GM12891 (cell line): ENCODE results near the gene MOCOS.

Experiments
- POLR2A ChIP-seq: IDR thresholded peaks from 2 replicates; pipeline ENCODE4 v1.6.1; 2011; ENCODE audit warnings: low read depth, low read length, control low read depth
- TAF1 ChIP-seq: IDR thresholded peaks from 2 replicates; pipeline ENCODE4 v1.6.1; 2011; ENCODE audit warnings: low read depth, low read length, control low read depth

DNA sequence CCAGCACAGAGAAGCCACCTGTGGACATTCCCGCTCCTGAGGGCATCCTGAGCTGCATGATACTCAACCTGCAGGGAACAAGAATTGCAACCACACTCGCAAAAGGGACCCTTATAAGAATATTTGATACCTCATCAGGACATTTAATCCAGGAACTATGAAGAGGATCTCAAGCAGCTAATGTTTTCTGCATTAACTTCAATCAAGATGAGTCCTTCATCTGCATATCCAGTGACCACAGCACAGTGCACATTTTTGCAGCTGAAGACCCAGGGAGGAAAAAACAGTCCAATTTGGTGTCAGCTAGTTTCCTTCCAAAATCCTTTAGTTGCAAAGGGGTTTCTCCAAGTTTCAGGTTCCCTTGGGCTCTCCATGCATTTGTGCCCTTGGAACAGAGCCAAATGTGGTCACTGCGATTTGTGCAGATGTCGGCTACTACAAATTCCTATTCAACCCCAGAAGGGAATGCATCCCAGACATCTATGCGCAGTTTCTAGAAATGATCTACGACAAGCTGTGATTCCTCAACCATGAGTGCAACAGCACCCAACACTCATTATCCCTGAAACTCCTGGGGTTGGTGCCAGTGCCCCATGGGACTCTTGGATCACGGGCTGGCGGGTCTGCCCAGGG is 86.9 kb downstream of the MOCOS start:
- TF ChIP-seq POLR2A, result no peak
- no peak for TF ChIP-seq TAF1
